Neutrophil (primary cell): Measurements from ENCODE around the gene FGF3.

Source experiments
- H3K27ac ChIP-seq: fragments of 200-600 bp; sonication (generic); 2 replicates; pipeline ENCODE4 v1.5.1; 2016; ENCODE audit warnings: mild to moderate bottlenecking, moderate library complexity
- H3K27me3 ChIP-seq: fragments of 200-600 bp; sonication (generic); 2 replicates; pipeline ENCODE4 v1.6.0; 2016; ENCODE audit warnings: mild to moderate bottlenecking
- H3K36me3 ChIP-seq: fragments of 200-600 bp; sonication (generic); 2 replicates; pipeline ENCODE4 v1.5.1; 2017
- H3K4me1 ChIP-seq, 2 experiments: fragments of 200-600 bp in 1 of 2; sonication (generic) in 1 of 2; 1 replicate in 1 of 2; 2 replicates in 1 of 2; pipeline versions ENCODE4 v1.5.1 to v1.6.1; 2013 to 2016; ENCODE audit warnings: low read depth in 1 of 2, low read length in 1 of 2, mild to moderate bottlenecking in 1 of 2, moderate library complexity in 1 of 2; ENCODE audit not compliant: control insufficient read depth in 1 of 2, insufficient read depth in 1 of 2
- H3K4me3 ChIP-seq, 2 experiments: fragments of 200-600 bp in 1 of 2; sonication (generic) in 1 of 2; 1 replicate in 1 of 2; 2 replicates in 1 of 2; pipeline ENCODE4 v1.5.1; 2013 to 2016; ENCODE audit warnings: low read depth in 1 of 2, low read length in 1 of 2, mild to moderate bottlenecking in 1 of 2, moderate library complexity in 1 of 2
- H3K9me3 ChIP-seq: fragments of 200-600 bp; sonication (generic); 2 replicates; pipeline ENCODE4 v1.5.1; 2016
- TF ChIP-seq, protein P1 (sequence below): fragments of 200-600 bp; sonication (generic); IDR thresholded peaks from 2 replicates; pipeline ENCODE4 v1.5.1; 2016; ENCODE audit warnings: antibody characterized with exemption

The FGF3 gene

DNA sequence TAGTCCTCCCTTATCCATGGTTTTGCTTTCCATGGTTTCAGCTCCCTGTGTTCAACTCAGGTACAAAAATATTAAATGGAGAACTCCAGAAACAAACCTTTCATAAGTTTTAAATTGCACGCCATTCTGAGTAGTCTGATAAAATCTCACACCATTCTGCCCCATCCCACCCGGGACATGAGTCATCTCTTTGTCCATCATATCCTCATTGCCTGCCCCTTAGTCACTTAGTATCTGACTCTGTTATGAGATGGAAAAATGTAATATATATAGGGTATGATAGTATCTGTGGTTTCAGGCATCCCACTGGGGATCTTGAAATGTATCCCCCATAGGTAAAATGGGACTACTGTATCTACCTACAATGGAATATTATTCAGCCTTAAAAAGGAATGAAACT, 35.5 kb upstream of the FGF3 start:
- H3K27me3 ChIP-seq = peaks cover 43% of the 10 kb centered on the region
- no peaks in the 10 kb centered on the region for H3K9me3 ChIP-seq
- no peak overlapping the region for H3K27ac ChIP-seq
- TF ChIP-seq, protein P1, sequence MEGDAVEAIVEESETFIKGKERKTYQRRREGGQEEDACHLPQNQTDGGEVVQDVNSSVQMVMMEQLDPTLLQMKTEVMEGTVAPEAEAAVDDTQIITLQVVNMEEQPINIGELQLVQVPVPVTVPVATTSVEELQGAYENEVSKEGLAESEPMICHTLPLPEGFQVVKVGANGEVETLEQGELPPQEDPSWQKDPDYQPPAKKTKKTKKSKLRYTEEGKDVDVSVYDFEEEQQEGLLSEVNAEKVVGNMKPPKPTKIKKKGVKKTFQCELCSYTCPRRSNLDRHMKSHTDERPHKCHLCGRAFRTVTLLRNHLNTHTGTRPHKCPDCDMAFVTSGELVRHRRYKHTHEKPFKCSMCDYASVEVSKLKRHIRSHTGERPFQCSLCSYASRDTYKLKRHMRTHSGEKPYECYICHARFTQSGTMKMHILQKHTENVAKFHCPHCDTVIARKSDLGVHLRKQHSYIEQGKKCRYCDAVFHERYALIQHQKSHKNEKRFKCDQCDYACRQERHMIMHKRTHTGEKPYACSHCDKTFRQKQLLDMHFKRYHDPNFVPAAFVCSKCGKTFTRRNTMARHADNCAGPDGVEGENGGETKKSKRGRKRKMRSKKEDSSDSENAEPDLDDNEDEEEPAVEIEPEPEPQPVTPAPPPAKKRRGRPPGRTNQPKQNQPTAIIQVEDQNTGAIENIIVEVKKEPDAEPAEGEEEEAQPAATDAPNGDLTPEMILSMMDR = no peak
- no peaks in the 10 kb centered on the region for H3K36me3 ChIP-seq
- no peak overlapping the region for H3K4me3 ChIP-seq
- no peaks in the 10 kb centered on the region for H3K4me1 ChIP-seq

DNA sequence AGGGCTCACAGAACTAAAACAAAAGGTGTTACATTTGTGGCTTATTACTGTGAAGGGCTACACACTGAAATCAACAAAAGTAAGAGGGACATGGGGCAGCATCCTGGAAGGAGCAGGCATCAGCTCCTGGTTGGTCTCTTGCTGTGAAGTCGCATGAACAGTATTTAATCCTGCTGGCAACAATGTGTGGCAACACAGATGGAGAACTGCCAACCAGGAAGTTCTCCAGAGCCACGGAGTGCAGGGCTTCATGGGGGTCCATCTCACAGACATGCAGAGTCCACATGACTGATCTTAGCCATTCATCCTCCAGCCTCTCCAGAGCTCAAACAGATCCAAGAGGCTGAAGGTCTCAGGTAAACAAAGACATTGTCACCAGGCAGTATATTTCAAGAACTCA, 32.8 kb upstream of the FGF3 start:
- Histone ChIP-seq H3K9me3 (no peaks in the 10 kb centered on the region), H3K27me3 (peaks cover 34% of the 10 kb centered on the region), H3K4me3 (no peak overlapping the region), H3K4me1 (no peaks in the 10 kb centered on the region), H3K36me3 (no peaks in the 10 kb centered on the region), H3K27ac (no peak overlapping the region)
- TF ChIP-seq, protein P1 = no peak

DNA sequence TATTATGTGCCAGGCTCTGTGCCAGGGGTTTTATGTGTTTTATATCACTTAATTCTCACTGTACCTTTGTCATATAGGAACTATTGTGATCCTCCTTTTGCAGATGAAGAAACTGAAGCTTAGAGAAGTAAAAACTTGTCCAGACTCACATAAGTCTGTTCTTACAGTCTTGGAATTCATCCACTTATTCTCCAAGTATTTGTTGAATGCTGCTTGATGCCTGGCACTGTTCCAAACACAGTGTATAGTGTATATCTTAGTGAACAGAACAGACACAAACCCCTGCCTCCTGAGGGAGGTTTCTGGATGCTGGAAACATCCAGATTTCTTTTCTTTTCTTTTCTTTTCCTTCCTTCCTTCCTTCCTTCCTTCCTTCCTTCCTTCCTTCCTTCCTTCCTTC, 29.0 kb upstream of the FGF3 start:
- TF ChIP-seq, protein P1 = no peak
- Histone ChIP-seq H3K36me3 (no peaks in the 10 kb centered on the region), H3K4me3 (no peak overlapping the region)

DNA sequence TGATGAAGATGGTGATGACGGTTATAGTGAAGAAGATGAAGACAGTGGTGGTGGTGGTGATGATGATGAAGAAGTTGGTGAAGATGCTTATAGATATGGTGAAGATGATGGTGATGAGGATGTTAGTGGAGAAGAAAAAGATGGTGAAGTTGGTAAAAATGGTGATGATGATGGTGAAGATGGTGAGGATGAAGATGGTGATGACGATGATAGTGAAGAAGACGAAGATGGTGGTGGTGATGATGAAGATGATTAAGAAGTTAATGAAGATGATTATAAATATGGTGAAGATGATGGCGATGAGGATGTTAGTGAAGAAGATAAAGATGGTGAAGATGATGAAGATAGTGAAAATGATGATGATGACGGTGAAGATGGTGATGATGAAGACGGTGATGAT, 25.2 kb upstream of the FGF3 start:
- H3K36me3 ChIP-seq = no peaks in the 10 kb centered on the region
- peaks cover 21% of the 10 kb centered on the region for H3K27me3 ChIP-seq
- H3K9me3 ChIP-seq = no peaks in the 10 kb centered on the region
- H3K4me1 ChIP-seq = no peaks in the 10 kb centered on the region
- no peak overlapping the region for H3K4me3 ChIP-seq
- H3K27ac ChIP-seq = no peak overlapping the region
- TF ChIP-seq, protein P1 = no peak

More for the DNA sequence above, 29.0 kb upstream of the FGF3 start:
- no peaks in the 10 kb centered on the region for H3K4me1 ChIP-seq
- H3K27me3 ChIP-seq = peaks cover 43% of the 10 kb centered on the region
- no peaks in the 10 kb centered on the region for H3K9me3 ChIP-seq
- no peak overlapping the region for H3K27ac ChIP-seq

DNA sequence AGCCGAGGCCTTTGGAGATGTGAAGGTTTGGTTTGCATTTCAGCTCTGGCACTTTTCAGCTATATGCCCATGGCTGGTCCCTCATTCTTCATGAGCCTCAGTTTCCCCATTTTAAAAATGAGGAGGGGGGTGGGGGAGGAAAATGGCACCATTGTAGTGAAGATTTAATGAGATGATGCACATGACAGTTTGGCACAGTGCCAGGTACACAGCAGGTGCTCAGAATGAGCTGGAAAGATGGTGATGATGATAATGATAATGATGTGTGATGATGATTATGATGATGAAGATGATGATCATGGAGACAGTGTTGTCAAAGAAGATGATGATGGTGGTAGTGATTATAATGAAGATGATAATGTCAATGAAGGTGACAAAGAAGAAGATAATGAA, 24.3 kb upstream of the FGF3 start:
- TF ChIP-seq, protein P1 = no peak
- Histone ChIP-seq H3K27me3 (peaks cover 21% of the 10 kb centered on the region), H3K4me3 (no peak overlapping the region), H3K36me3 (no peaks in the 10 kb centered on the region), H3K4me1 (no peaks in the 10 kb centered on the region), H3K9me3 (no peaks in the 10 kb centered on the region), H3K27ac (no peak overlapping the region)
